HepG2 (cell line): ENCODE data around the gene MLYCD. TPM values are rescaled to one million over a fixed set of nuclear protein-coding genes. Genes with fewer than 3 reads are reported as not detected.

Source experiments
- ATAC-seq: fragments of 200-7000 bp; cut with Tn5 transposase; 3 replicates; pipeline ENCODE4 v1.9.1; 2020; ENCODE audit warnings: mild to moderate bottlenecking, moderate library complexity
- BruUV-seq: library from RNA; stranded (reverse); fragments of 400-500 nt; replicated peaks from 2 replicates; lab custom pipeline; 2021; lab: Mats Ljungman, UMichigan
- CTCF ChIA-PET: fragments of 300-600 bp; formaldehyde crosslinking; extraction: SDS; loops from one replicate; lab custom pipeline; 2021; ENCODE audit warnings: low total read pairs, inconsistent platforms, low intra/inter-chr PET ratio; lab: Yijun Ruan, JAX
- POLR2A ChIA-PET: fragments of 350-600 bp; sonication (Branson Sonifier 250); formaldehyde crosslinking; loops from one replicate; lab custom pipeline; 2020; ENCODE audit warnings: antibody characterized with exemption, inconsistent platforms; lab: Yijun Ruan, JAX
- DNase-seq: peaks from one replicate; pipeline ENCODE4 v3.0.0-alpha.2; 2015; ENCODE audit warnings: low spot score
- FAIRE-seq: peaks from 3 replicates; lab custom pipeline; 2011; peaks lifted over from hg19 to GRCh38; lab: Jason Lieb, UNC
- H2AFZ ChIP-seq: one replicate; pipeline ENCODE4 v1.6.1; 2011; ENCODE audit warnings: low read length, inconsistent platforms
- H3K27ac ChIP-seq: fragments of 300-600 bp; 3 replicates; pipeline ENCODE4 v1.8.0; 2011; ENCODE audit warnings: mixed run types, mild to moderate bottlenecking, mixed read lengths, low read length, inconsistent platforms; ENCODE audit not compliant: insufficient read depth; ENCODE audit errors: extremely low read length
- H3K27me3 ChIP-seq, 2 experiments: fragments of 200-600 bp in 1 of 2; 2 replicates in 1 of 2; 3 replicates in 1 of 2; pipeline versions ENCODE4 v1.6.0 to v1.8.0; 2011; ENCODE audit warnings: low read length in 2 of 2, mild to moderate bottlenecking in 2 of 2, moderate library complexity in 2 of 2, inconsistent platforms in 1 of 2; ENCODE audit not compliant: insufficient read depth in 2 of 2, control insufficient read depth in 1 of 2
- H3K36me3 ChIP-seq, 2 experiments: fragments of 200-600 bp in 1 of 2; replicated peaks in 1 of 2; 2 replicates in 1 of 2; 3 replicates in 1 of 2; pipeline versions ENCODE4 v1.5.1 to v1.8.0; 2011; ENCODE audit warnings: low read length in 2 of 2, inconsistent platforms in 1 of 2; ENCODE audit not compliant: insufficient read depth in 2 of 2, control insufficient read depth in 1 of 2
- H3K4me1 ChIP-seq: 2 replicates; pipeline ENCODE4 v1.5.1; 2012; ENCODE audit warnings: low read length, inconsistent platforms; ENCODE audit not compliant: insufficient read depth
- H3K4me2 ChIP-seq: 2 replicates; pipeline ENCODE4 v1.6.0; 2011; ENCODE audit warnings: low read depth, low read length, inconsistent platforms
- H3K4me3 ChIP-seq, 3 experiments: fragments of 200-600 bp in 1 of 3; sonication (generic), shearing (Covaris generic) in 1 of 3; replicated peaks in 1 of 3; 2 replicates each; pipeline ENCODE4 v1.5.1; 2011 to 2016; ENCODE audit warnings: low read length in 3 of 3, inconsistent platforms in 2 of 3, low read depth in 2 of 3, mild to moderate bottlenecking in 2 of 3, control low read depth in 1 of 3, mixed read lengths in 1 of 3; ENCODE audit not compliant: insufficient read depth in 1 of 3
- H3K79me2 ChIP-seq: one replicate; pipeline ENCODE4 v1.6.1; 2011; ENCODE audit warnings: low read length, inconsistent platforms; ENCODE audit not compliant: insufficient read depth
- H3K9ac ChIP-seq: 2 replicates; pipeline ENCODE4 v1.6.0; 2011; ENCODE audit warnings: mild to moderate bottlenecking, low read depth, low read length, inconsistent platforms; ENCODE audit not compliant: insufficient read depth
- H3K9me3 ChIP-seq: 2 replicates; pipeline ENCODE4 v1.5.1; 2012; ENCODE audit warnings: mild to moderate bottlenecking, low read length
- H4K20me1 ChIP-seq: 2 replicates; pipeline ENCODE4 v1.6.0; 2011; ENCODE audit warnings: inconsistent platforms, mild to moderate bottlenecking, low read length, moderate library complexity; ENCODE audit not compliant: insufficient read depth
- CEBPG ChIP-seq: IDR thresholded peaks from 2 replicates; pipeline ENCODE4 v1.6.1; 2016
- JUN ChIP-seq: sonication (generic); formaldehyde crosslinking; IDR thresholded peaks from 2 replicates; pipeline ENCODE4 v1.4.0; 2020; ENCODE audit warnings: mild to moderate bottlenecking, missing genetic modification reagents
- NFRKB ChIP-seq: fragments of 450-650 bp; IDR thresholded peaks from 2 replicates; pipeline ENCODE4 v1.6.1; 2017
- POLR2A ChIP-seq, 2 experiments: IDR thresholded peaks; 2 replicates each; pipeline ENCODE4 v1.6.1; 2011; ENCODE audit warnings: low read depth in 2 of 2, low read length in 2 of 2, mild to moderate bottlenecking in 1 of 2, moderate library complexity in 1 of 2; ENCODE audit not compliant: insufficient read depth in 1 of 2
- ZKSCAN1 ChIP-seq: fragments of 150-350 bp; IDR thresholded peaks from 2 replicates; pipeline ENCODE4 v1.6.1; 2014; ENCODE audit warnings: low read length
- ZNF546 ChIP-seq: sonication (generic); formaldehyde crosslinking; conservative IDR thresholded peaks from 2 replicates; pipeline ENCODE4 v1.8.1; 2023; ENCODE audit warnings: mild to moderate bottlenecking, missing genetic modification reagents
- ZNF577 ChIP-seq: sonication (generic); formaldehyde crosslinking; IDR thresholded peaks from 2 replicates; pipeline ENCODE4 v1.4.0; 2020; ENCODE audit warnings: mild to moderate bottlenecking, low read depth, missing genetic modification reagents, borderline replicate concordance
- WGBS: methylation state at CpG from one replicate; pipeline ENCODE4 v1.1.6; 2017; ENCODE audit warnings: low lambda C conversion rate; 5-methylcytosine and 5-hydroxymethylcytosine counted together
- in situ Hi-C: cut with HindIII; loops from 2 replicates; pipeline ENCODE4 v1.10.0; 2017; ENCODE audit warnings: low pct_unique_long_range_greater_than_20kb; ENCODE audit not compliant: extremely low pct_ligation_motif_present
- intact Hi-C: fragments of 100-400 bp; cut with micrococcal nuclease; formaldehyde crosslinking; loops from one replicate; pipeline ENCODE4 v1.10.0; 2022; ENCODE audit not compliant: unreplicated experiment
- polyA plus RNA-seq, 8 experiments: library from polyadenylated mRNA; depleted of rRNA in 3 of 8; stranded (reverse) in 7 of 8; unstranded in 1 of 8; fragments of >200 nt; fragmentation: Illumina TruSeq in 4 of 8; extraction: Trizol in 4 of 8; gene quantifications; 2 replicates each; pipeline versions ENCODE4 v1.2.1 to v1.2.3, GENCODE V29; 2011 to 2016; ENCODE audit warnings: low read depth in 4 of 8, missing spikeins in 1 of 8, mixed read lengths in 1 of 8; ENCODE audit not compliant: insufficient read depth in 1 of 8
- total RNA-seq, 5 experiments: library from RNA; depleted of rRNA; stranded (reverse); fragments of >200 nt; fragmentation: Illumina TruSeq; extraction: Trizol; gene quantifications; 2 replicates each; pipeline ENCODE4 v1.2.3, GENCODE V29; 2016; ENCODE audit warnings: low read depth in 1 of 5
- TF ChIP-seq, protein P1 (sequence below): IDR thresholded peaks from 2 replicates; pipeline ENCODE4 v1.6.1; 2016; ENCODE audit warnings: mild to moderate bottlenecking, missing biosample characterization, missing genetic modification reagents

MLYCD gene
- total and polyA plus RNA-seq, 2 of the 13 experiments (the other 11 are each of a cell fraction or from before 2014, with no cell fraction given) = 1.8 to 4.0 TPM

DNA sequence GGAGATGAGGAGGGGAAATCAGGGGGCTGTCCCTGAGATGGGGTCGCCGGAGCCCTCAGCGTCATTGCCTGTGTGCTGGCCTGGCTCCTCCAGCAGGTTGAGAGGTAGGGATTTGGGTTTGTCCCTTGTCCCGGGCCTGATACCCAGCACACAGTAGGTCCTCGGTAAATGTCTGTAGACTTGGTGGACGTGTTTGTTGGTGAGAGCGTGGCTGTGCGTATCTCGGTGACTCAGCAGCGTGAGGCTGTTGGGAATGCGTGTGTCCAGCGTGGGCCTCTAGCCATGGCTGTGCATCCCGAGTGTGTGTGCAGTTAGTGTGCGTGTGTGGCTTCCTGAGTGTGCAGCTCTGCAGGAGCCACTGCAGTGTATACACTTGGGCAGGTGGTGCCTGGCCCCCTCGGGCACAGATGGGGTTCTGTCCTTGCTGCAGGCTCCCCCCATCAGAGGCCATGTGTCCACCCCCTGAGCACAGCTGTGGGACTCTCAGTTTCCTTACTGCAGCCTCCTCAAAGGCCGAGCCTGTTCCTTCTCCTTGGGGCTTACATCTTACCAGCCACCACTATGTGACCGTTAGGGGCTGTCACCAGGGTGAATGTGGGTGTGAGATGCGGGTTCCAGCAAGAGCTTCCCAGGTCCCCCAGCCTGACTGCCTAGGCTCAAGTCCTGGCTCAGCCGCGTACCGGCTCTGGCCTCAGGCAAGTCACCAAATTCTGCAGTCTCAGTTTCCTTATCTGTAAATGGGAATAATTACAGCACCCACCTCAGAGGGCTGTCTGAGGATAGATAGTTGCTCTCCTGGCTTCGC is 74.9 kb downstream of the MLYCD start:
- ATAC-seq (no peak), FAIRE-seq (no peak), DNase-seq (no peak)
- ChIA-PET POLR2A (no interaction called here), CTCF (no interaction called here)
- H3K9me3 ChIP-seq = peaks cover 13% of the 10 kb centered on the region
- no TSS peak for BruUV-seq
- intact Hi-C loops = loop anchor here (5.0 kb wide), 2 partner anchors 69 to 934 kb away; partner anchors contain the start of gene SLC38A8
- no peak overlapping the region for H3K9ac ChIP-seq
- no peaks in the 10 kb centered on the region for H3K36me3 ChIP-seq
- no peaks in the 10 kb centered on the region for H3K79me2 ChIP-seq
- no peak overlapping the region for H3K4me2 ChIP-seq
- H3K27me3 ChIP-seq = peaks cover 5 to 53% of the 10 kb centered on the region in 2 experiments; a peak in 4 of 5 replicates
- no peak overlapping the region for H3K27ac ChIP-seq
- no peak overlapping the region for H2AFZ ChIP-seq
- 46% methylated on average over 14 of the region's 22 CpGs for WGBS
- in situ Hi-C loops = loop anchor here (25.0 kb wide), 1 partner anchor 214 kb away; the partner anchor contains the start of genes ADAD2 and TAF1C
- peaks cover 17% of the 10 kb centered on the region for H3K4me1 ChIP-seq
- peaks cover 3% of the 10 kb centered on the region; the same call in 1 of the 2 replicates for H4K20me1 ChIP-seq
- no peak overlapping the region for H3K4me3 ChIP-seq
- peak; percentile 66; the same call in 1 of the 2 replicates for TF ChIP-seq ZKSCAN1
- TF ChIP-seq ZNF546 (CRISPR knock-in tag) = no peak

DNA sequence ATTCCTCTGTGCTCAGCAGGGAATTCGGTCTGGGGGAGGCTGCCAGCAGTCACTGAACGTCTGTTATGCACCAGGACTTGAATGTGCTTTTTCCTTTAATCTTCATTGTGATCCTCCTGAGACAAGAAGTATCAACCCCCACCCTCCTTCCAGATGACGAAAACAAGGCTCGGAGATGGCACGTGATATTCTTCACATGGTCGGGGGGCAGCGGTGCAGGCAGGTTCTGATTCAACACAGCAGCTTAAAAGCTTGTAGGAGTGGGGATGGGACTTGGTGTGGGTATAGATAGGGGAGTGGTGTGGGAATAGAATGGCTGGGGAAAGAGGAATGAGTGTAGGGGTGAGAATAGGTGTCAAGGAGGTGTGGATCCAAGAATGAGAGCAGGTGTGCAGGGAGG is 75.6 kb downstream of the MLYCD start:
- H3K27me3 ChIP-seq = peaks cover 5 to 53% of the 10 kb centered on the region in 2 experiments; a peak in 4 of 5 replicates
- H4K20me1 ChIP-seq = peaks cover 3% of the 10 kb centered on the region; the same call in 1 of the 2 replicates
- no peak overlapping the region for H2AFZ ChIP-seq
- no peaks in the 10 kb centered on the region for H3K79me2 ChIP-seq
- no TSS peak for BruUV-seq
- no peak overlapping the region for H3K4me3 ChIP-seq
- H3K9ac ChIP-seq = no peak overlapping the region
- intact Hi-C loops (loop anchor here (5.0 kb wide), 2 partner anchors 68 to 933 kb away; partner anchors contain the start of gene SLC38A8), in situ Hi-C loops (loop anchor here (25.0 kb wide), 1 partner anchor 213 kb away; the partner anchor contains the start of genes ADAD2 and TAF1C)
- no peaks in the 10 kb centered on the region for H3K36me3 ChIP-seq
- no peak overlapping the region for H3K27ac ChIP-seq
- no peak for DNase-seq
- peaks cover 17% of the 10 kb centered on the region for H3K4me1 ChIP-seq
- WGBS = 16% methylated on average over 7 of the region's 7 CpGs
- TF ChIP-seq POLR2A (IDR thresholded peaks at IDR 0.05; ENCODE audit: insufficient read depth in 1 of 2, low read depth in 2 of 2, low read length in 2 of 2) (no peak), JUN (CRISPR knock-in tag) (no peak), CEBPG (no peak), ZNF577 (CRISPR knock-in tag) (no peak), NFRKB (no peak)
- TF ChIP-seq, protein P1, sequence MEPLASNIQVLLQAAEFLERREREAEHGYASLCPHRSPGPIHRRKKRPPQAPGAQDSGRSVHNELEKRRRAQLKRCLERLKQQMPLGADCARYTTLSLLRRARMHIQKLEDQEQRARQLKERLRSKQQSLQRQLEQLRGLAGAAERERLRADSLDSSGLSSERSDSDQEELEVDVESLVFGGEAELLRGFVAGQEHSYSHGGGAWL (CRISPR knock-in tag) = no peak
- no peak for ATAC-seq
- ChIA-PET POLR2A (no interaction called here), CTCF (no interaction called here)
- peaks cover 17% of the 10 kb centered on the region for H3K9me3 ChIP-seq
- no peak for FAIRE-seq
- H3K4me2 ChIP-seq = no peak overlapping the region
